Endothelial cell of umbilical vein (primary cell): ENCODE data around the gene LGR6.

Experiments used
- POLR2AphosphoS5 ChIP-seq: IDR thresholded peaks from 2 replicates; pipeline ENCODE4 v1.6.1; 2012; ENCODE audit warnings: low read depth, mild to moderate bottlenecking, control low read depth, low read length, moderate library complexity; ENCODE audit not compliant: insufficient read depth
- TF ChIP-seq, protein P1 (sequence below), 2 donors: IDR thresholded peaks; 1 replicate in 1 of 2; 2 replicates in 1 of 2; pipeline ENCODE4 v1.5.1; 2011; ENCODE audit warnings: low read length in 2 of 2, mild to moderate bottlenecking in 2 of 2, moderate library complexity in 2 of 2, control low read depth in 1 of 2, inconsistent platforms in 1 of 2, low read depth in 1 of 2; ENCODE audit not compliant: insufficient read depth in 1 of 2; ENCODE audit errors: extremely low read depth in 1 of 2

DNA sequence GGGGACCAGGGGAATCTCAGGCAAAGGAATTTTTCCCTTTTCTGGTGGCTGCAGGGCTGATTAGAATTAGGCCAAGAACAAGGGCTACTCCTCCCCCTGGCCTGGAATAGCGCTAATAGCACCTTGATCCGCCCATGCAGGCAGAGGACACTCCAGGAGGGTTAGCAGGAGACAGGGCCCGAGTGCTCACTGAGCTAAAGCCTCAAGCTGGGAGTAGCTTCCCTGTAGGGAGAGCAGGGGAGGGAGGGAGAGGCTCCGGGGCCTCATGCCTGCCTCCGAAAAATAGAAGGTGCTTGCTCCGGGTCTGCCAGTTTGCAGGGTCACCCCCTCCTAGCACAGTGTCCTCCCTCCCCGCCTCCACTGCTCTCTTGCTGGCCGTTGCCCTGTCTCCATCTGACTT is 37.0 kb upstream of the LGR6 start:
- TF ChIP-seq, protein P1, sequence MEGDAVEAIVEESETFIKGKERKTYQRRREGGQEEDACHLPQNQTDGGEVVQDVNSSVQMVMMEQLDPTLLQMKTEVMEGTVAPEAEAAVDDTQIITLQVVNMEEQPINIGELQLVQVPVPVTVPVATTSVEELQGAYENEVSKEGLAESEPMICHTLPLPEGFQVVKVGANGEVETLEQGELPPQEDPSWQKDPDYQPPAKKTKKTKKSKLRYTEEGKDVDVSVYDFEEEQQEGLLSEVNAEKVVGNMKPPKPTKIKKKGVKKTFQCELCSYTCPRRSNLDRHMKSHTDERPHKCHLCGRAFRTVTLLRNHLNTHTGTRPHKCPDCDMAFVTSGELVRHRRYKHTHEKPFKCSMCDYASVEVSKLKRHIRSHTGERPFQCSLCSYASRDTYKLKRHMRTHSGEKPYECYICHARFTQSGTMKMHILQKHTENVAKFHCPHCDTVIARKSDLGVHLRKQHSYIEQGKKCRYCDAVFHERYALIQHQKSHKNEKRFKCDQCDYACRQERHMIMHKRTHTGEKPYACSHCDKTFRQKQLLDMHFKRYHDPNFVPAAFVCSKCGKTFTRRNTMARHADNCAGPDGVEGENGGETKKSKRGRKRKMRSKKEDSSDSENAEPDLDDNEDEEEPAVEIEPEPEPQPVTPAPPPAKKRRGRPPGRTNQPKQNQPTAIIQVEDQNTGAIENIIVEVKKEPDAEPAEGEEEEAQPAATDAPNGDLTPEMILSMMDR (IDR thresholded peaks at IDR 0.05; ENCODE audit: extremely low read depth in 1 of 2, insufficient read depth in 1 of 2, low read depth in 1 of 2, low read length in 2 of 2), result no peak
- TF ChIP-seq POLR2AphosphoS5, result no peak
